DND-41 (cell line): Measurements from ENCODE around the gene RPS19.
A peak's percentile ranks its signal among the peaks of the same experiment; 100 is the strongest.

ENCODE experiments used
- ATAC-seq: fragments of 200-7000 bp; cut with Tn5 transposase; 3 replicates; pipeline ENCODE4 v1.9.1; 2021; ENCODE audit warnings: low read depth; ENCODE audit not compliant: insufficient read depth
- DNase-seq: peaks from one replicate; pipeline ENCODE4 v3.0.0-alpha.2; 2020
- H2AFZ ChIP-seq: 2 replicates; pipeline ENCODE4 v1.6.0; 2012; ENCODE audit warnings: low read depth, low read length
- H3K27ac ChIP-seq: 2 replicates; pipeline ENCODE4 v1.5.1; 2012; ENCODE audit warnings: low read length, inconsistent platforms
- H3K27me3 ChIP-seq: fragments of 200-600 bp; sonication (generic); 2 replicates; pipeline ENCODE4 v1.6.0; 2012; ENCODE audit warnings: low read length, mild to moderate bottlenecking, inconsistent platforms; ENCODE audit not compliant: insufficient read depth, poor library complexity
- H3K36me3 ChIP-seq: 2 replicates; pipeline ENCODE4 v1.5.1; 2012; ENCODE audit warnings: low read length, inconsistent platforms; ENCODE audit not compliant: insufficient read depth
- H3K4me1 ChIP-seq: 2 replicates; pipeline ENCODE4 v1.5.1; 2012; ENCODE audit warnings: mild to moderate bottlenecking, low read length; ENCODE audit not compliant: insufficient read depth
- H3K4me2 ChIP-seq: 2 replicates; pipeline ENCODE4 v1.6.0; 2012; ENCODE audit warnings: mild to moderate bottlenecking, moderate library complexity, low read length, inconsistent platforms; ENCODE audit not compliant: insufficient read depth
- H3K4me3 ChIP-seq, 2 experiments: fragments of 200-600 bp in 1 of 2; shearing (Covaris generic) in 1 of 2; 2 replicates each; pipeline ENCODE4 v1.5.1; 2012 to 2016; ENCODE audit warnings: inconsistent platforms in 2 of 2, low read length in 2 of 2, mild to moderate bottlenecking in 2 of 2, low read depth in 1 of 2, moderate library complexity in 1 of 2
- H3K79me2 ChIP-seq: 2 replicates; pipeline ENCODE4 v1.6.0; 2012; ENCODE audit warnings: low read length, inconsistent platforms; ENCODE audit not compliant: insufficient read depth
- H3K9ac ChIP-seq: 2 replicates; pipeline ENCODE4 v1.6.0; 2012; ENCODE audit warnings: low read depth, mild to moderate bottlenecking, inconsistent platforms, low read length, moderate library complexity
- H3K9me3 ChIP-seq: 2 replicates; pipeline ENCODE4 v1.5.1; 2012; ENCODE audit warnings: low read length, moderate library complexity, mild to moderate bottlenecking, inconsistent platforms; ENCODE audit not compliant: insufficient read depth, severe bottlenecking
- H4K20me1 ChIP-seq: 2 replicates; pipeline ENCODE4 v1.6.0; 2012; ENCODE audit warnings: low read length; ENCODE audit not compliant: insufficient read depth
- EZH2 ChIP-seq: IDR thresholded peaks from 3 replicates; pipeline ENCODE4 v1.6.1; 2012; ENCODE audit warnings: borderline replicate concordance, low read depth, mild to moderate bottlenecking, moderate library complexity, low read length, inconsistent platforms; ENCODE audit not compliant: severe bottlenecking
- TF ChIP-seq, protein P1 (sequence below): IDR thresholded peaks from 2 replicates; pipeline ENCODE4 v1.5.1; 2012; ENCODE audit warnings: borderline replicate concordance, low read length, moderate library complexity, mild to moderate bottlenecking; ENCODE audit not compliant: poor library complexity, severe bottlenecking; ENCODE audit errors: extremely low read depth

The RPS19 gene

DNA sequence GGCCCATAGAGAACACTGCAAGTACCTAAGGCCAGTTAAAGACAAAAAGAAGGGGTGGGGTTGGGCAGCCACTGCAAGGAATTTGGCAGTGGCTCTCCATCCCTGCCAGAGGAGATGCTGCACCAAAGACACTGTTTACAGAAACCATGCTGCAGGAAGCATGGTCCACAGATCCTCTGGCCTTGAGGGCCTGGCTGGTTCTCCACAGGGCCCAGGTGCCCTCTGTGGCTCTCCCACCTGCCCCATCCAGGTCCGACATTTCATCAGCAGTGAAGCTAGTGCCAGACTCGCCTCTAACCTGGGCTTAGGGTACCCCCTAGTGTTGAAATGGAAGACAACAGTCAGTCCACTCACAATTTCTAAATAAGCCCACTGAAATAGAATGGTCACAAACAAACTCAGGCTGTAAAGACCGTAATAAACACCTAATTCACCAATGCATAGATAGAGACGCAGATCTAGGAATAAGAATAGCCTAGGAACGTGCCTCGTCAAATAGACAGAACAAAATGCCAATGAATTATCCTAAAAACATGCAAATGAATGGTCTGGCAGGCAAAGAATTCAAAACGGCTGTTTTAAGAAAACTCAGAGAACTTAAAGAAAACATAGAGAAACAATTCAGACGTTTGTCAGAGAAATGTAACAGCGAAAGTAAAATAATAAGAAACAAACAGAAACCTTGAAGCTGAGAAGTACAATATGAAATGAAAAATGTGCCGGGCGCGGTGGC, 38.9 kb upstream of the RPS19 start:
- Histone ChIP-seq H3K4me1 (no peaks in the 10 kb centered on the region), H3K36me3 (no peaks in the 10 kb centered on the region), H3K9ac (no peak overlapping the region), H3K27ac (no peak overlapping the region), H4K20me1 (no peaks in the 10 kb centered on the region), H3K9me3 (no peaks in the 10 kb centered on the region), H3K27me3 (peaks cover 6% of the 10 kb centered on the region), H3K79me2 (no peaks in the 10 kb centered on the region), H3K4me3 (no peak overlapping the region), H3K4me2 (no peak overlapping the region), H2AFZ (no peak overlapping the region)
- DNase-seq (peak; percentile 43), ATAC-seq (peak; percentile 66)
- TF ChIP-seq, protein P1, sequence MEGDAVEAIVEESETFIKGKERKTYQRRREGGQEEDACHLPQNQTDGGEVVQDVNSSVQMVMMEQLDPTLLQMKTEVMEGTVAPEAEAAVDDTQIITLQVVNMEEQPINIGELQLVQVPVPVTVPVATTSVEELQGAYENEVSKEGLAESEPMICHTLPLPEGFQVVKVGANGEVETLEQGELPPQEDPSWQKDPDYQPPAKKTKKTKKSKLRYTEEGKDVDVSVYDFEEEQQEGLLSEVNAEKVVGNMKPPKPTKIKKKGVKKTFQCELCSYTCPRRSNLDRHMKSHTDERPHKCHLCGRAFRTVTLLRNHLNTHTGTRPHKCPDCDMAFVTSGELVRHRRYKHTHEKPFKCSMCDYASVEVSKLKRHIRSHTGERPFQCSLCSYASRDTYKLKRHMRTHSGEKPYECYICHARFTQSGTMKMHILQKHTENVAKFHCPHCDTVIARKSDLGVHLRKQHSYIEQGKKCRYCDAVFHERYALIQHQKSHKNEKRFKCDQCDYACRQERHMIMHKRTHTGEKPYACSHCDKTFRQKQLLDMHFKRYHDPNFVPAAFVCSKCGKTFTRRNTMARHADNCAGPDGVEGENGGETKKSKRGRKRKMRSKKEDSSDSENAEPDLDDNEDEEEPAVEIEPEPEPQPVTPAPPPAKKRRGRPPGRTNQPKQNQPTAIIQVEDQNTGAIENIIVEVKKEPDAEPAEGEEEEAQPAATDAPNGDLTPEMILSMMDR: peak; percentile 79
- no peak for TF ChIP-seq EZH2

DNA sequence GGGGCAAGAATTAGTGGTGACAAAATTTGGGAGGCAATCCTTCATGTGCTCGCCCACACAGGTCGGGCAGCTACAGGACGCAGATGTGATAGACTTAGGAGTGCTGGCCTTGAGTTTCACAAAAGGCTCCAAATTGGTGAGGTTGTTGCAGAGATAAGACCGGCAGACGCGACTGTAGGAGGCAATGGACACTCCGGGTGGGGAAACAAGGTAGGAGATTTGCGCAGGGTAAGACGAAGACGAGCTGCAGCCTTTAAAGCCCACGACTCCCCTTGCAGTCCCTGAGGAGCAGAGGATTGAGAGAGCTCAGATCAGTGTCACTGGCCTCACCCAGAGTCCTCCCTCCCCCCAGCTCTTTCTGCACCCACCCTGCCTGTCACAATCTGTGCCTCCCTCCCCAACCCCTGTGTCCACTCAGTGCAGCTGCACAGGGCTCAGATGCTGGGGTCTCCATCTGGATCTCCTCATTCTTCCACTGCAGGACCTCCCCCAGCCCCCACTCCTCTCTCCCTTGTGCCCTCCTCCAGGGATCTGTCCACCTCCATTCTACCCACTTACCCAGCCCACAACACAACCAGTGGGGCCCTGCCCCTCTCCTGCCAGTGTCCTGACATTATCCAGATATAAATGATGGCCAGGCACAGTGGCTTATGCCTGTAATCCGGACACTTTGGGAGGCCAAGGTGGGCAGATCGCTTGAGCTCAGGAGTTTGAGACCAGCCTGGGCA, 21.9 kb upstream of the RPS19 start:
- Histone ChIP-seq H3K27ac (no peak overlapping the region), H3K4me3 (no peak overlapping the region), H2AFZ (no peak overlapping the region), H4K20me1 (no peaks in the 10 kb centered on the region), H3K4me1 (no peaks in the 10 kb centered on the region), H3K36me3 (no peaks in the 10 kb centered on the region), H3K9ac (no peak overlapping the region), H3K9me3 (no peaks in the 10 kb centered on the region), H3K79me2 (no peaks in the 10 kb centered on the region), H3K4me2 (no peak overlapping the region), H3K27me3 (peaks cover 16% of the 10 kb centered on the region)
- TF ChIP-seq, protein P1: no peak
- TF ChIP-seq EZH2: no peak
- no peak for ATAC-seq
- DNase-seq: no peak

DNA sequence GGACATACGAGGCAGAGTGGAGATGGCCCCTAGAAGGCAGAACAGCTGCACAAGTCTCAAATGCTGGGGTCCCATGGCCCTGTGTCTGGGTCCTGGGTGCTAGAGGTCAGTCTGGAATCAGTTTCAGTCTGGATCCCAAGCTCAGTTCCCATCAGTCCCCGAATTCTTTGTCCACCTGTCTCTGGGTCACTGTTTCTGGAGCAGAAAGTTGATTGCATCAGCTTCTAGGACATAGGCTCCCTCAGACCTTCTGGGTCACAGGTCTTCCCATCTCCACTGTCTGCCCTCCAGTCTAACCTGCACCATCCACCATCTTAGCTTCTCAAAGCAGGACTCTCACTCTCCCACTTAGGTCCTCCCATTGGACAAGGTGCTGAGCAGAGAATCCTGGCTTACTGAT, 20.8 kb upstream of the RPS19 start:
- no peaks in the 10 kb centered on the region for H3K9me3 ChIP-seq
- H3K79me2 ChIP-seq: no peaks in the 10 kb centered on the region
- H2AFZ ChIP-seq: no peak overlapping the region
- H3K4me1 ChIP-seq: no peaks in the 10 kb centered on the region
- H3K36me3 ChIP-seq: no peaks in the 10 kb centered on the region
- H3K27ac ChIP-seq: no peak overlapping the region
- TF ChIP-seq, protein P1: no peak
- TF ChIP-seq EZH2: no peak
- DNase-seq: no peak
- ATAC-seq: no peak
- H4K20me1 ChIP-seq: no peaks in the 10 kb centered on the region
- no peak overlapping the region for H3K4me2 ChIP-seq
- peaks cover 16% of the 10 kb centered on the region for H3K27me3 ChIP-seq
- no peak overlapping the region for H3K9ac ChIP-seq
- no peak overlapping the region for H3K4me3 ChIP-seq
